GM18868 (cell line): ENCODE measurements around the gene GNPTAB.

Source experiments
- ATAC-seq: cut with Tn5 transposase; IDR thresholded peaks from one replicate; pipeline ENCODE4 v1.9.1; 2021; ENCODE audit warnings: mild to moderate bottlenecking, moderate library complexity; ENCODE audit not compliant: unreplicated experiment

The GNPTAB gene

GRCh38 chr12:101809208-101809607, 21.6 kb downstream of the GNPTAB start:
- no peak for ATAC-seq

DNA sequence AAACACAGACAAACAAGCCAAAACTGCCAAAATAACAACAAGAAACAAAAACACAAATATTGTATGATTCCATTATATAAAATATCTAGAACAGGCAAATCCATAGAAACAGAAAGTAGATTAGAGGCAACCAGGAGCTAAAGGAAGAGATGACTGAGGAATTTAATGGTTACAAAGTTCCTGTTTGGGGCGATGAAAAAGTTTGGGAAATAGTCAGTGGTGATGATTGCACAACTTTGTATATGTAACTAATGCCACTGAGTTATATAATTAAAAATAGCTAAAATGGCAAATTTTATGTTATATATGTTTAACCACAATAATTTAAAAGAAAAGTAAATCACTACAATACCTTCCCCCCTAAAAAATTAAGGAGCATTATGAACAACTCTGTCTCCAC, 24.5 kb downstream of the GNPTAB start:
- ATAC-seq: no peak

- ATAC-seq: no peak
Measured at GRCh38 chr12:101804409-101804808, 26.4 kb downstream of the GNPTAB start.

GRCh38 chr12:101803978-101804377, 26.8 kb downstream of the GNPTAB start:
- ATAC-seq: no peak

- no peak for ATAC-seq
Measured at GRCh38 chr12:101802486-101802885, 28.3 kb downstream of the GNPTAB start.

- ATAC-seq: no peak
Measured at GRCh38 chr12:101799774-101800173, 31.0 kb downstream of the GNPTAB start.

GRCh38 chr12:101795786-101796185, 35.0 kb downstream of the GNPTAB start:
- ATAC-seq: no peak

GRCh38 chr12:101795013-101795412, 35.7 kb downstream of the GNPTAB start:
- no peak for ATAC-seq

GRCh38 chr12:101794574-101794973, 36.2 kb downstream of the GNPTAB start:
- no peak for ATAC-seq

DNA sequence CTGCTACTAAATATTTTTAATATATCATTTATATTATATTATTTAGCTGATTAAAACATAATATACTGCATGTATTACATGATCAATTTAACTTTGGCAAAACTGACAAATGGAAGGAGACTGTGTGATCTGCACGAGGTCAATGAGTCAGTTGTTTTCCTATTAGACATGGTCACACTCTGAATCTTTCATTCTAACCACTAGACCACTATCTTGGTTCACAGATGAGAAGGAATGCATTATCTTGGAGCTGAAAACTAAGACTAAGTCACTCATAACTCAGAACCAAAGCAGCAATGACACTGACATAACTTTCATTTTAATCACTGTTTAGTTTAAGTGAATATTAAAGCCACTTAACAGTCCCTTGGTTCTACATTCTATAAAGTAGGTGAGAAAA, 37.4 kb downstream of the GNPTAB start:
- peak; percentile 67 for ATAC-seq

- no peak for ATAC-seq
Measured at GRCh38 chr12:101792046-101792931, 38.5 kb downstream of the GNPTAB start.

GRCh38 chr12:101789171-101789570, 41.6 kb downstream of the GNPTAB start:
- no peak for ATAC-seq

DNA sequence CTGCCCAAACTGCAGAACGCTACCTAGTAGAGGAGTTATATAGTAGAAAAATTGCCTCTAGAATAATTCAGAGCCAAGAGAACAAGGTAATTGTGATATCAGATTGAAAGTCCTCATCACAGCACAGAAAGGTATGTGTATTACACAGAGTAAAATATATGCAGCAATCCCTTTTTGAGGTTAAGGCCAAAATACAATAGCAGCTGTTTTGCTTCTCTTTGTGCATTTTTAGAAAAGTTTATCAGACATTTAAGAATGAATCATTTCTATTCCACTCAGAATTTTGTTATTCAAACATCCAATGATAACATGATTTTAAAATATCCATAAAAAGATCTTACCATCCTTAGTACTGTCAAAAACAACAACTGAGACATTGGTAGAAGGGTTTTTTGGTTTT, 45.1 kb downstream of the GNPTAB start:
- ATAC-seq: no peak

- ATAC-seq: no peak
Measured at GRCh38 chr12:101784376-101784775, 46.4 kb downstream of the GNPTAB start.

- ATAC-seq: no peak
Measured at GRCh38 chr12:101783838-101784237, 46.9 kb downstream of the GNPTAB start.

DNA sequence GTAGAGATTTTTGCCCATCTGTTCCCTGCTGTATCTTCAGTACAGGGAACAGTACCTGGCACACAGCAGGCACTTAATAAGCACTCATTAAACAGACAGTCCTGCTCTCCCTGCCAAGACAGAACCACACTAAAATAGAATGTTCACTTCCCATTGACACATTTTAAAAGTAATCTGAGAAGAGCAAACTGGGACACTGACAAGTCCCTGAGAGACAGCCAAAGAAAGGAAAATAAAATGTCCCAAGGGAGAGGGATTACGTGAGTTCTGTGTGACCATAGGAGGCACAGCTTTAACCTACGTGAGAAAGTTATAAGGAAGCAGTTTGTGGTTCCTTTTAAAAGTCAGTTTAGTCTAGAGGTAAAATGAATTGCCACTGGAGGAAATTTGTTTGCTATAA, 47.6 kb downstream of the GNPTAB start:
- ATAC-seq: no peak

- no peak for ATAC-seq
Measured at GRCh38 chr12:101782273-101782731, 48.5 kb downstream of the GNPTAB start.

DNA sequence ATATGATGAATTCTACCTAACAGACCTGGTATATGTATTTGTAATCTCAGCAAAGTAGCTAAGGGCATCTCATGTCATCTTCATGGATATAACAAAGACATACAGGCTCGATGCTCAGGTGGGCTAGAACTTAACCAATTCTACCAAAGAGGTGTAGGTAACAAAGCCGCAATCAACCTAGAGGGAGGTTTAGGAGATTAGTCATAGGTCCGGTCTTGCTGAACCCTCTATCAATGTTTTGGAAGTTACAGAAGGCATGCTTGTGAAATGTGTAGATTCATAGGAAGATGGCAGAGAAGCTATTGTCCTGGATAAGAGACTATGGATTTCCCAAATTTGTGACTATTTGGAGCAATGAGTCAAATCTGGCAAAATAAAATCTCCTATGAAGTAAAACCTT, 48.9 kb downstream of the GNPTAB start:
- ATAC-seq: no peak

- no peak for ATAC-seq
Measured at GRCh38 chr12:101780599-101780998, 50.2 kb downstream of the GNPTAB start.

GRCh38 chr12:101779626-101780025, 51.1 kb downstream of the GNPTAB start:
- ATAC-seq: no peak

DNA sequence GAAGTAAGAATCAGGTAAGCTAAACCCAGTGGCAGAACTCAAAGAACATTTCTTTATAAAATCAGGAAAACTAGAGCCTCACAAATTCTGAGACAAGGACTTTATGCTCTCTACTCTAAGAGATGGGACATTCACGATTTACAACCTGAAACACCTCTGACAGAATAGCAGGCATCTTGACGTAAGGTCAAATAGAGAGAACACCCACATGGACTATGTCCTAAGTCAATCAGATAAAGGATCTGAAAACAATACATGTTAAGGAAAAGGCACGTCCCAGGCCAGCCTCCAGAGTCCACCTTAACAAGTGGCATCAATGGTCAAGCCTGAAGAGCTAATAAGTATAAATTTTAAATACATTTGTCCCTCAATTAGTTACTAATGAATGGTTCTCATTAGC, 51.6 kb downstream of the GNPTAB start:
- ATAC-seq: no peak

DNA sequence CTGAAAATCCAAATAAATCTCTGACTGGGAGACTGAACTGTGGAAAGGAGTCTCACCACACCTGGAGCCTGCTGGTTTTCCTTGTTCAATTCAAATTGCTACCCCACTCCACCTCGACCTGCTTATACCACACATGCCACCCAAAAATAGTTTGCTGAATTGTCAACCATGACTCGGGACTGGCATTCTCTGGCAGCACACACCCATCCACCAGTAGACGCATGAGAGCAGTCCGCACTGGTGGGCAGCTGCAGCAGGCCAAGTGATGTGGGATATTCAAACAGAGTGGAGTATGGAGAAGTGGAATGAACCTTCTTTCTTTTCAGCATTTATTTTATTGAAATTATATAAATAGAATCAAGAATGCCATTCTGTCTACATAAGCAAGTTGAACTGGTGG, 52.8 kb downstream of the GNPTAB start:
- ATAC-seq: no peak

DNA sequence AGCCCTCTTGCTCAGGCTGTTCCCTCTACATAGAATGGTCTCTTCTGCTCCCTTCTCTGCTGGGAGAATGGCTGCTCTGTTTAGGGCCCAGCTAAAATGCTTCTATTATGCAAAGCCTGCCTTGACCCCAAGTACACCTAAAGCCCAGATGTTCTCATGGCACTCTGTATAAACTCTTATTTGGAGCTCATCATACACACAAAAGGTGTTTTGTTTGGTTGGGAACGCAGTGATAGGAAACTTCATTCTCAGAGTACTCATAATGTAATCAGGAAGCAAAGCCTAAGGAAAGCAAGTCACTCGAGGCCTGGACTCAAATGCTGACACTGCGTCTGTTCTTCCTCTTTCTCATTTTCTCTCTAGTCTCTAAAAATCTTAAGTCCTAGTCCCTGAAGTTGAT, 53.3 kb downstream of the GNPTAB start:
- no peak for ATAC-seq
